ENCODE measurements around the gene BBS7.
A peak's percentile ranks its signal among the peaks of the same experiment; 100 is the strongest.

The BBS7 gene

DNA sequence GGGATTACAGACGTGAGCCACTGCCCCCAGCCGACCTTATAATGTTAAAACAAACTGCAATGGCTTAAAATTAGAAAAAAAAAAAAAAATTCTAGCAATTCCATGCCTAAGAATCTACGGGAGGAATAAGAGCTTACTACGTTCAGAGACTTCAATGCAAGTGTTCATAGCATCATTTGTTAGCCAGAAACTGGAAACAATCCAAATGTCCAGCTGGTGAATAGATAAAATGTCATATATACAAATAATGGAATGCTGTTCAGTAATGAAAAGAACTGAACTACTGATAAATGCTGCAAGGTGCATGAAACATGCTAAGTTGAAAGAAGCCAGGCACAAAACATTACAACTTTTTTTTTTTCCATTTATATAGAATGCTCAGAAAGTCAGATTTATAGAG, 63.9 kb downstream of the BBS7 start:
- Histone ChIP-seq H3K4me1 (ENCODE audit: control insufficient read depth, low read depth, low read length) (no peaks in the 10 kb centered on the region), H3K9ac (ENCODE audit: low read length) (no peak overlapping the region), H3K27ac (ENCODE audit: low read length) (no peak overlapping the region), H3K27me3 (ENCODE audit: control insufficient read depth, insufficient read depth, low read length) (no peaks in the 10 kb centered on the region), H3K4me3 (ENCODE audit: low read length) (no peak overlapping the region), H3K9me3 (ENCODE audit: control insufficient read depth, low read depth, low read length) (no peaks in the 10 kb centered on the region), H3K36me3 (ENCODE audit: control insufficient read depth, low read depth, low read length) (peaks cover 78% of the 10 kb centered on the region)

DNA sequence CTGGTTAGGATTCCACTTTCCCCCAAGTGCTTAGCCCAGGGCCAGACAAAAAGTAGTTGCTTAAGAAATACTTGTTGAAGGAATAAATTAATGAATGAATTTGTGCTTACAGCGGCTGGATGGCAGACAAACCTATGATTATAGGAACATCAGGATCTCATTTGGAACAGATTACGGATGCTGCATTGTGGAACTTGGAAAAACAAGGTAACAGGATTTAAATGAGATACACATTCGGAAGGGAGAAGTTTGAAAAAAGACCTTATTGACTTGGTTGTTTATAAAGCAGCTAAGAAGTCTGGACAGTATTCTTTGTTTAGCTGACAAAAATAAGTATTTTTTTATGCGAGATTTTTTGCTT, 68.6 kb downstream of the BBS7 start:
- Histone ChIP-seq H3K4me1 (ENCODE audit: control insufficient read depth, low read depth, low read length) (peaks cover 6% of the 10 kb centered on the region), H3K4me3 (ENCODE audit: low read length) (peak overlapping the region; percentile 98), H3K9me3 (ENCODE audit: control insufficient read depth, low read depth, low read length) (no peaks in the 10 kb centered on the region), H3K9ac (ENCODE audit: low read length) (peak overlapping the region; percentile 99), H3K27ac (ENCODE audit: low read length) (peak overlapping the region; percentile 94), H3K36me3 (ENCODE audit: control insufficient read depth, low read depth, low read length) (peaks cover 38% of the 10 kb centered on the region), H3K27me3 (ENCODE audit: control insufficient read depth, insufficient read depth, low read length) (no peaks in the 10 kb centered on the region)

DNA sequence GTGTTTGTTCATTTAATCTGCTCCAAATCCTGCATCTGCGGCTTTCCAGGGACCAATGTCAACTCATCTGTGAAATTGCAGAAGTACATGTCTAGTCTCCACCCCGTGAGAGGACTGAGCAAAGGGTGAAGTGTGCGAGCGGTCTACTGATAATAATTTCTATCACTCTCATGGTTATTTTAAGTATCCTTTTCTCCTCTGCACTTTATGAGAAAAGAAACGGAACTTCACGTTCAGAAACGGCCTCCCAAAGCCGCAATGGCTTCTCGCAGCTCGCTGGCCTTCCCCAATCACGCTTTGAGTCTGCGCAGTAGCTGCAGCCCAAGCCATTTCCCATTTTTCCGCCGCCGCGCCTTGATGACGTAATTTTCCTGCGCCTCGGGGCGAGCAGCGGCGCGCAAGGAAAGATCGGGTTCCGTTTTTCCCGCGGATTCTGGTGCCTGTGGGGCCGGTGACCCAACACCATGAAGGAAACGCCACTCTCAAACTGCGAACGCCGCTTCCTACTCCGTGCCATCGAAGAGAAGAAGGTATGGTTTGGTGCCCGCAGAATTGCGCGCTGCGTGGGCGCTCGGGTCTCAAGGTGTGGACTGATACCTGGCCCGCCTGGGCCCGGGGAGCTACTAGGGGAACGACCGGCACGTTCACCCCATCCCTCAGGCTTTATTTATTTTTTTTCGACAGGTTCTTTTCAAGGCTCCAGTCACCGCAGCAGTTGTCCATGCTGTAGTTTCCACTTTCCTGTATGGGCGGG, 69.1 kb downstream of the BBS7 start, which contains the start of gene EXOSC9:
Gene EXOSC9, plus strand, starts transcription at position 363 of the 754 bp plus-strand sequence. Its CDS starts 102 bp downstream, at position 465.
- H3K4me3 ChIP-seq (ENCODE audit: low read length), result peak within 1 kb of the TSS; percentile 98
- peaks cover 32% of the 10 kb centered on the region for H3K36me3 ChIP-seq (ENCODE audit: control insufficient read depth, low read depth, low read length)
- H3K9me3 ChIP-seq (ENCODE audit: control insufficient read depth, low read depth, low read length), result no peaks in the 10 kb centered on the region
- peak within 1 kb of the TSS; percentile 99 for H3K9ac ChIP-seq (ENCODE audit: low read length)
- peaks cover 12% of the 10 kb centered on the region for H3K4me1 ChIP-seq (ENCODE audit: control insufficient read depth, low read depth, low read length)
- H3K27ac ChIP-seq (ENCODE audit: low read length), result peak within 1 kb of the TSS; percentile 94
- H3K27me3 ChIP-seq (ENCODE audit: control insufficient read depth, insufficient read depth, low read length), result no peaks in the 10 kb centered on the region

DNA sequence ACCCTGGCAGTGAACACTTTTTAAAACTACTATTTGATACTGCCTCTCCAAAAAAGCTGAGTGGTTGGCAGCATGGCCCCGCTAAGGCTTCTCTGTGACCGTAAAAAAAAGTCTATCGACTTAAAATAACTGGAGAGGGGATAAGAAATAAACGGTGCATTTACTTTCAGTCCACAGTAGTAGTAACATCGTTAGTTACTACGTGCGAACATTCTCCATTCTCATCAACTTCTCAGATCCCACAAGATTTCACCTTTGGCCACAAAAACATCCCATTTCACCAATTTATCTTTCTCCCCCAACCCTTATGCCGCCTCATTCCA, 69.7 kb downstream of the BBS7 start:
- H3K9ac ChIP-seq (ENCODE audit: low read length), result peak overlapping the region; percentile 99
- peak overlapping the region; percentile 94 for H3K27ac ChIP-seq (ENCODE audit: low read length)
- no peaks in the 10 kb centered on the region for H3K9me3 ChIP-seq (ENCODE audit: control insufficient read depth, low read depth, low read length)
- no peaks in the 10 kb centered on the region for H3K27me3 ChIP-seq (ENCODE audit: control insufficient read depth, insufficient read depth, low read length)
- peaks cover 27% of the 10 kb centered on the region for H3K36me3 ChIP-seq (ENCODE audit: control insufficient read depth, low read depth, low read length)
- peak overlapping the region; percentile 98 for H3K4me3 ChIP-seq (ENCODE audit: low read length)
- H3K4me1 ChIP-seq (ENCODE audit: control insufficient read depth, low read depth, low read length), result peaks cover 17% of the 10 kb centered on the region

DNA sequence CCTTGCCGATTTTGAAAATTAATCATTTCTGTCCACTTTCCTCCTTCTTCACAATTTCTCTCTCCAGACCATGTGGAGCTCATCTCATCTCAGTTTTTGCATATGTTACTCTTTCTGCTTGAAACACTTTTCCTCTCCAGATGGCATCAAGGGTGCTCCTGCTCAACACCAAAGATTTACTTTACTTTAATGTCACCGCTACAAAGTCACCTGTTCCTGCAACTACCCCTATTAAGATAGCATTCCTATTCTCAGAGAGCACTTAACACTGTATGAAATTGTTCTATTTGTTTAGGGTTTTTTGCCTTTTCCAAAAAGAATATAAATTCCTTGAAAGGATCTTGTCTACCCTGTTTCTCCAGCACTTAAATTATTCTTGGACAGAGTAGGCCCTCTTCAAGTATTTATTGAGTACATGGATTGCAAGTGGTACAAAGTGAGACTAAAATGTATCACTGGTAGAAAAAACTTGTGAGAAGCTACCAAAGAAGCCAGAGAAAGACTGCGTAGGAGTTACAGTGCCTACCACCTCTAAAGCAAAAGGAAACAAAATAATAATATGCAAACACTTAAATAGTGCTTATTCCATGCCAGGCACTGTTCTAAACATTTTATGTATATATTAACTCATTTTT, 70.3 kb downstream of the BBS7 start:
- Histone ChIP-seq H3K27ac (ENCODE audit: low read length) (no peak overlapping the region), H3K4me1 (ENCODE audit: control insufficient read depth, low read depth, low read length) (peaks cover 21% of the 10 kb centered on the region), H3K4me3 (ENCODE audit: low read length) (no peak overlapping the region), H3K36me3 (ENCODE audit: control insufficient read depth, low read depth, low read length) (peaks cover 21% of the 10 kb centered on the region), H3K9ac (ENCODE audit: low read length) (no peak overlapping the region), H3K27me3 (ENCODE audit: control insufficient read depth, insufficient read depth, low read length) (no peaks in the 10 kb centered on the region), H3K9me3 (ENCODE audit: control insufficient read depth, low read depth, low read length) (no peaks in the 10 kb centered on the region)

DNA sequence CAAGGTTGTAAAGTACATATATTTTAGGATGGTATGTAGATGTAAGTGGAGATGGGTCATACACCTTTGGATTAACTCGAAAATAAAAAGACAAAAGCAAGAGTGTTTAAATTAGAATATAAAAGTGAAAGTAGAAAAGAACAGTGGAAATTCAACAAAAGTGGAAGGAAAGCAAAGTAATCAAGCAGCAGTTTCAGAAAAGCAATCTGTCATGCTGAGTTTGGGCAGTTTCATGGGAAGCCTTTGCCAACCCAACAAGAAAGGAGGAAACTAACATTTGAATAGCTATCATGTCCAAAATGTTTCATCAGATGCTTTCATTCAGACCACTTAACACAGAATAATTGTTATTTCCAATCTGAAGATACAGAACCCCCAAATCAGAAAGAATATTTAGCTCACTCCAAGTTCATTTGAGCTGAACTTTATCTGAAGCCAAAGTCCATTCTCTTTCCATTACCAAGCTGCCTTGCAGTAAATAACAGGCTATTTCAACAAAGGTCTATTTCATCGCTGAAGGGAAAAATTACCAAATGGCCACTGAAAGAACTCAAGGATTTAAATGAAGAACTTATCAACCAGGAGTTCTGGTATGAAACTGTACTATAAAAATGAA, 71.0 kb downstream of the BBS7 start:
- no peaks in the 10 kb centered on the region for H3K27me3 ChIP-seq (ENCODE audit: control insufficient read depth, insufficient read depth, low read length)
- H3K4me3 ChIP-seq (ENCODE audit: low read length), result no peak overlapping the region
- peaks cover 14% of the 10 kb centered on the region for H3K36me3 ChIP-seq (ENCODE audit: control insufficient read depth, low read depth, low read length)
- no peak overlapping the region for H3K27ac ChIP-seq (ENCODE audit: low read length)
- peaks cover 21% of the 10 kb centered on the region for H3K4me1 ChIP-seq (ENCODE audit: control insufficient read depth, low read depth, low read length)
- H3K9me3 ChIP-seq (ENCODE audit: control insufficient read depth, low read depth, low read length), result no peaks in the 10 kb centered on the region
- no peak overlapping the region for H3K9ac ChIP-seq (ENCODE audit: low read length)

DNA sequence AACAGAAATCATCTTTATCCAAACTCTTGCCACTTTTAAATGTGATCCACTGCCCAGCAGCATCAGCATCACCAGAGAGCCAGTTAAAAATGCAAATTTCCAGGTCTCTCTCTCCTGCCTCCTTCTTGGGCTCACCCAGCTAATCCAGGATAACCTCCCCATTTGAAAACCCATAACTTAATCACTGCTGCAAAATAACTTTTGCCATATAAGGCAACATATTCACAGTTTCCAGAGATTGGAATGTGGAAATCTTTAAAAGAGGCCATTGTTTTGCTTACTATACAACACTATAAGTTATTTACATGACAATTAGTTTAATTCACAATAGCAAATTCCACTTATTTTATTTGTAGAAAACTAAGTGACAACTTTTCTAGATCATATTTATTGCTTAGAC, 74.0 kb downstream of the BBS7 start:
- peak overlapping the region; percentile 51 for H3K9ac ChIP-seq (ENCODE audit: low read length)
- H3K36me3 ChIP-seq (ENCODE audit: control insufficient read depth, low read depth, low read length), result no peaks in the 10 kb centered on the region
- H3K4me1 ChIP-seq (ENCODE audit: control insufficient read depth, low read depth, low read length), result peaks cover 21% of the 10 kb centered on the region
- no peaks in the 10 kb centered on the region for H3K27me3 ChIP-seq (ENCODE audit: control insufficient read depth, insufficient read depth, low read length)
- peak overlapping the region; percentile 13 for H3K4me3 ChIP-seq (ENCODE audit: low read length)
- H3K9me3 ChIP-seq (ENCODE audit: control insufficient read depth, low read depth, low read length), result no peaks in the 10 kb centered on the region
- H3K27ac ChIP-seq (ENCODE audit: low read length), result peak overlapping the region; percentile 73

DNA sequence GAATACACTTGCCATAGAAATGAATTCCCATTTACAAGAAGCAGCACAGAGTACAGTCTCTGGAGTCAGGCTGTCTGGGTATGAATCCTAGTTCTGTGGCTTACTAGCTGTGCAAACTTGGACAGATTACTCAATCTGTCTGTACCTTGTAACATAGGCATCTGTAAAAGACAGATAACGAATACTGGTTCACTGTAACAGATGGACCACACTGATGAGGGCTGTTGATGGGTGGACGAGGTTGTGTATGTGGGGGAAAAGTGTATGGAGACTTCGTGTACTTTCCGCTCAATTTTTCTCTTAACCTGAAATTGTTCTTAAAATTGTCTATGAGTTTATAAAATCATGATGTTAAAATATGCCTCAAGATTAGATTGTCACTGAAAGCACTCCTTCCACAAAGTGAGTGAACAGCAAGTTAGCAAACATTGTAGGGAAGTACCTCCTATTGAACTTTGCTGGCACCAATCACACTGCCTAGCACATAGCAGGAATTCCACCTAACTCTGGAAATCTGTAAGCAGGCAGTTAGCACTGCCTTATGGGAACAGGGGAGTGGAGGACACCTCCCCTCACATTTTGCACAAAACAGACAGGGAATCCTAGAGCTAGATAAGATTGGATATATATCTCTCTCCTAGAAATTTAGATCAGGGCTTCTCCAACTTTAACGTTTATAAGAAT, 75.6 kb downstream of the BBS7 start:
- no peak overlapping the region for H3K27ac ChIP-seq (ENCODE audit: low read length)
- H3K9ac ChIP-seq (ENCODE audit: low read length), result no peak overlapping the region
- no peaks in the 10 kb centered on the region for H3K27me3 ChIP-seq (ENCODE audit: control insufficient read depth, insufficient read depth, low read length)
- H3K4me1 ChIP-seq (ENCODE audit: control insufficient read depth, low read depth, low read length), result peaks cover 16% of the 10 kb centered on the region
- no peaks in the 10 kb centered on the region for H3K36me3 ChIP-seq (ENCODE audit: control insufficient read depth, low read depth, low read length)
- H3K9me3 ChIP-seq (ENCODE audit: control insufficient read depth, low read depth, low read length), result no peaks in the 10 kb centered on the region
- no peak overlapping the region for H3K4me3 ChIP-seq (ENCODE audit: low read length)

DNA sequence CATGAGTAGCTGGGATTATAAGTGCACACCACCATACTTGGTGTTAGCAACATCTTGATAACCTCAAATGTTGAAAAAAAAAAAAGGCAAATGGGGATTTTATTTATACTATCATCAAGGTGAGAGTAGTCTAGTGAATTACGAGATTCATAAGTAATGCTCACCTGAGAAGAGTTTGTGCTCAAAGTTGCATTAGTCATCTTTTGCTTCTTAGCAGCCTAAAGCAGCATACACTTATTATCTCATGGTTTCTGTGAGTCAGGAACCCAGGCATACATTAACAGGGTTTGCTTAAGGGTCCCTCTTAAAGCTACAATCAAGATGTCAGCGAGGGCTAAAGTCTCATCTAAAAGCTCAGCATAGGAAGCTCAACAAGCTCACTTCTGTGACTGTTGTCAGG, 77.3 kb downstream of the BBS7 start:
- Histone ChIP-seq H3K9ac (ENCODE audit: low read length) (no peak overlapping the region), H3K36me3 (ENCODE audit: control insufficient read depth, low read depth, low read length) (no peaks in the 10 kb centered on the region), H3K27me3 (ENCODE audit: control insufficient read depth, insufficient read depth, low read length) (no peaks in the 10 kb centered on the region), H3K4me3 (ENCODE audit: low read length) (no peak overlapping the region), H3K4me1 (ENCODE audit: control insufficient read depth, low read depth, low read length) (peaks cover 16% of the 10 kb centered on the region), H3K27ac (ENCODE audit: low read length) (no peak overlapping the region), H3K9me3 (ENCODE audit: control insufficient read depth, low read depth, low read length) (no peaks in the 10 kb centered on the region)

DNA sequence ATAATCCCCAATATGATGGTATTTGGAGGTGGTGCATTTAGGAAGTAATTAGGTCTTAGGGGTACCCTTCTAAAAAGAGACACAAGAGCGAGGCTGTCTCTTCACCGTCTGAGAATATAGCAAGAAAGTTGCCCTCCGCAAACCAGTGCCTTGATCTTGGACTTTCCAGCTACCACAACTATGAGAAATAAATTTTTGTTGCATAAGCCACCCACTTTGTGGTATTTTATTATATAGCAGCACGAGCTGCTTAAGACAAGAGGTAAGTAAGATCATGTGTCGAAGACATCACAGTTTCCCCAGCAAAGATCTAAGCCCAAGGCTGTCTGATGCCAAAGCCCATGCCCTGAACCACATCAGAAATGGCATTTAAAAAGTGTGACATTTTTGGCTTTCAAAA, 78.8 kb downstream of the BBS7 start:
- H3K9me3 ChIP-seq (ENCODE audit: control insufficient read depth, low read depth, low read length), result no peaks in the 10 kb centered on the region
- H3K27me3 ChIP-seq (ENCODE audit: control insufficient read depth, insufficient read depth, low read length), result no peaks in the 10 kb centered on the region
- H3K36me3 ChIP-seq (ENCODE audit: control insufficient read depth, low read depth, low read length), result no peaks in the 10 kb centered on the region
- H3K4me1 ChIP-seq (ENCODE audit: control insufficient read depth, low read depth, low read length), result peaks cover 13% of the 10 kb centered on the region
- H3K4me3 ChIP-seq (ENCODE audit: low read length), result no peak overlapping the region
- no peak overlapping the region for H3K27ac ChIP-seq (ENCODE audit: low read length)
- no peak overlapping the region for H3K9ac ChIP-seq (ENCODE audit: low read length)

DNA sequence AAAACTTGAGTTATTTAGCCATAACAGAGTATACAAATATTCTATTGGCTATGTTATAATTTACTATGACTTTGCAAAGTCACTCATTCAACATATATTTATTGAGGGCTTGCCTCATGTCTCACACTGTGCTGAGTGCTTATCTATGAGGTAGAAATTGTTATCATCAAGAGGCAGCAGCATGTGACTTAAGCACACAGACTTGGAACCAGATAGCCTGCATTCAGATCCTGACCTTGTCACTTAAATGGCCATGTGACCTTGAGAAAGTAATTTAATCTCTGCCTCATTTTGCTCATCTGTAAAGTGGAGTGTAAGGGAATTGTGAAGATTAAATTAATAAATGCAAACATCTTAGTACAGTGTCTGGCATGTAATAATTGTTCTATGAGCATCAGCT, 79.3 kb downstream of the BBS7 start:
- Histone ChIP-seq H3K36me3 (ENCODE audit: control insufficient read depth, low read depth, low read length) (no peaks in the 10 kb centered on the region), H3K9me3 (ENCODE audit: control insufficient read depth, low read depth, low read length) (no peaks in the 10 kb centered on the region), H3K9ac (ENCODE audit: low read length) (no peak overlapping the region), H3K27ac (ENCODE audit: low read length) (no peak overlapping the region), H3K4me3 (ENCODE audit: low read length) (no peak overlapping the region), H3K4me1 (ENCODE audit: control insufficient read depth, low read depth, low read length) (peaks cover 8% of the 10 kb centered on the region), H3K27me3 (ENCODE audit: control insufficient read depth, insufficient read depth, low read length) (no peaks in the 10 kb centered on the region)
